Activated T-cell treated with anti-CD3 and anti-CD28 coated beads, Interleukin-2, amount 50 U/mL, for 72 hours (primary cell): ENCODE data around the gene SMYD4. TPM values are rescaled to one million over a fixed set of nuclear protein-coding genes. Genes with fewer than 3 reads are reported as not detected.
"Not testable (repeated sequence)": the region's sequence is repeated elsewhere in the genome, so short reads cannot be mapped to it uniquely, and the experiment has no call there.

Experiments used
- ATAC-seq, 2 donors: fragments of 150-1000 bp; cut with Tn5 transposase; replicated peaks in 1 of 2; 2 replicates each; pipeline ENCODE4 v1.10.0; 2021; ENCODE audit warnings: moderate library complexity in 2 of 2, mild to moderate bottlenecking in 1 of 2
- DNase-seq, 2 donors: peaks; one replicate each; pipeline ENCODE4 v3.0.0; 2021 to 2022; ENCODE audit warnings: mixed read lengths in 1 of 2
- H3K27ac Mint-ChIP-seq: one replicate; pipeline ENCODE4 v1.8.0; 2022; ENCODE audit warnings: mild to moderate bottlenecking, moderate library complexity, mixed read lengths
- H3K27me3 Mint-ChIP-seq: one replicate; pipeline ENCODE4 v1.8.0; 2022; ENCODE audit warnings: low read depth, mixed read lengths
- H3K36me3 Mint-ChIP-seq, 2 donors: one replicate each; pipeline ENCODE4 v1.8.0; 2022; ENCODE audit warnings: mixed read lengths in 2 of 2, mild to moderate bottlenecking in 1 of 2; ENCODE audit not compliant: insufficient read depth in 2 of 2
- H3K4me1 Mint-ChIP-seq: one replicate; pipeline ENCODE4 v1.8.0; 2022; ENCODE audit warnings: low read depth, mixed read lengths
- H3K4me3 Mint-ChIP-seq, 2 donors: one replicate each; pipeline ENCODE4 v1.8.0; 2022; ENCODE audit warnings: mild to moderate bottlenecking in 2 of 2, mixed read lengths in 2 of 2, moderate library complexity in 2 of 2
- H3K9me3 Mint-ChIP-seq, 2 donors: one replicate each; pipeline ENCODE4 v1.8.0; 2022; ENCODE audit warnings: mixed read lengths in 2 of 2
- total RNA-seq, 2 donors: library from RNA; stranded (reverse); gene quantifications; one replicate each; pipeline ENCODE4 v1.2.3, GENCODE V29; 2022

SMYD4 gene
- total RNA-seq, 2 donors from 2014 or later, result 23.0 to 30.6 TPM

- H3K36me3 Mint-ChIP-seq, result peaks cover 3 to 6% of the 10 kb centered on the region in 2 donors
- no peaks in the 10 kb centered on the region for H3K27me3 Mint-ChIP-seq
- no peaks in the 10 kb centered on the region for H3K4me1 Mint-ChIP-seq
- DNase-seq (no peak), ATAC-seq (no peak)
- H3K27ac Mint-ChIP-seq, result no peak overlapping the region
- H3K9me3 Mint-ChIP-seq, result no peaks in the 10 kb centered on the region
- no peak overlapping the region for H3K4me3 Mint-ChIP-seq
Observed at GRCh38 chr17:1787301-1787902, 42.3 kb downstream of the SMYD4 start.

GRCh38 chr17:1786708-1787107 is 43.0 kb downstream of the SMYD4 start:
- Mint-ChIP-seq H3K4me3 (no peak overlapping the region), H3K4me1 (no peaks in the 10 kb centered on the region), H3K27me3 (no peaks in the 10 kb centered on the region), H3K36me3 (peaks cover 3 to 6% of the 10 kb centered on the region in 2 donors), H3K9me3 (no peaks in the 10 kb centered on the region), H3K27ac (no peak overlapping the region)
- DNase-seq, result no peak
- no peak for ATAC-seq

GRCh38 chr17:1785930-1786329 is 43.8 kb downstream of the SMYD4 start:
- no peaks in the 10 kb centered on the region for H3K27me3 Mint-ChIP-seq
- H3K27ac Mint-ChIP-seq, result no peak overlapping the region
- H3K4me3 Mint-ChIP-seq, result no peak overlapping the region
- no peaks in the 10 kb centered on the region for H3K4me1 Mint-ChIP-seq
- ATAC-seq, result no peak
- DNase-seq, result no peak
- H3K9me3 Mint-ChIP-seq, result no peaks in the 10 kb centered on the region
- H3K36me3 Mint-ChIP-seq, result peaks cover 3 to 6% of the 10 kb centered on the region in 2 donors

GRCh38 chr17:1783834-1784611 is 45.7 kb downstream of the SMYD4 start:
- no peak for ATAC-seq
- no peak overlapping the region for H3K27ac Mint-ChIP-seq
- no peak overlapping the region for H3K4me3 Mint-ChIP-seq
- H3K27me3 Mint-ChIP-seq, result no peaks in the 10 kb centered on the region
- no peaks in the 10 kb centered on the region for H3K4me1 Mint-ChIP-seq
- peaks cover 3 to 6% of the 10 kb centered on the region in 2 donors for H3K36me3 Mint-ChIP-seq
- H3K9me3 Mint-ChIP-seq, result no peaks in the 10 kb centered on the region
- no peak for DNase-seq

DNA sequence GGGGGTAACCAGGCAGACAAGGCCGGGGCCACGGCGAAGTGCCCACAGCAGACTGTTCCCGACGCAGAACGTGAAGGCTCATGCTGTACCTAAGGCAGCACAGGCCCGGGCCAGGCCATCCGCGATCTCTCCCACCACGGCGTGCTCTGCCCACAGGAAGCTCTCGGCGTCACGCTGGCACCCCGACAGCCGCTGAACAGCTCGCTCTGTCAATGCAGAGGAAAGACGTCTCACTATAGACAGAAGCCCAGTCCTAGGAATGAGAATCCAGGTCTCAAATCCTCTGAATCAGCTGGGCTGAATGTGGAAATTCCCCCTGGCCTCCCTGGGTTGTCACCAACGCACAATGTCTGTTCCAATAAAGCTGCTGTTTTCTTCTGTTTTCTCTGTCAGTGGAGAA is 46.4 kb downstream of the SMYD4 start:
- H3K4me1 Mint-ChIP-seq, result no peaks in the 10 kb centered on the region
- ATAC-seq, result no peak
- no peak for DNase-seq
- H3K36me3 Mint-ChIP-seq, result peaks cover 3 to 6% of the 10 kb centered on the region in 2 donors
- H3K9me3 Mint-ChIP-seq, result no peaks in the 10 kb centered on the region
- no peaks in the 10 kb centered on the region for H3K27me3 Mint-ChIP-seq
- no peak overlapping the region for H3K27ac Mint-ChIP-seq
- H3K4me3 Mint-ChIP-seq, result no peak overlapping the region

- Mint-ChIP-seq H3K4me3 (no peak overlapping the region), H3K36me3 (peaks cover under 1 to 6% of the 10 kb centered on the region in 2 donors), H3K9me3 (no peaks in the 10 kb centered on the region), H3K27ac (no peak overlapping the region), H3K4me1 (no peaks in the 10 kb centered on the region), H3K27me3 (no peaks in the 10 kb centered on the region)
- no peak for DNase-seq
- no peak for ATAC-seq
Observed at GRCh38 chr17:1782171-1782567, 47.5 kb downstream of the SMYD4 start.

- Mint-ChIP-seq H3K9me3 (no peaks in the 10 kb centered on the region), H3K27ac (no peak overlapping the region), H3K27me3 (no peaks in the 10 kb centered on the region), H3K36me3 (peaks cover 0 to 3% of the 10 kb centered on the region in 2 donors), H3K4me3 (no peak overlapping the region), H3K4me1 (no peaks in the 10 kb centered on the region)
- no peak for ATAC-seq
- DNase-seq, result no peak
Observed at GRCh38 chr17:1779571-1780131, 50.1 kb downstream of the SMYD4 start.

- no peak for ATAC-seq
- Mint-ChIP-seq H3K36me3 (no peaks in the 10 kb centered on the region), H3K4me1 (no peaks in the 10 kb centered on the region), H3K27ac (no peak overlapping the region), H3K27me3 (no peaks in the 10 kb centered on the region), H3K9me3 (no peaks in the 10 kb centered on the region), H3K4me3 (no peak overlapping the region)
- no peak for DNase-seq
Observed at GRCh38 chr17:1776857-1777256, 52.8 kb downstream of the SMYD4 start.

DNA sequence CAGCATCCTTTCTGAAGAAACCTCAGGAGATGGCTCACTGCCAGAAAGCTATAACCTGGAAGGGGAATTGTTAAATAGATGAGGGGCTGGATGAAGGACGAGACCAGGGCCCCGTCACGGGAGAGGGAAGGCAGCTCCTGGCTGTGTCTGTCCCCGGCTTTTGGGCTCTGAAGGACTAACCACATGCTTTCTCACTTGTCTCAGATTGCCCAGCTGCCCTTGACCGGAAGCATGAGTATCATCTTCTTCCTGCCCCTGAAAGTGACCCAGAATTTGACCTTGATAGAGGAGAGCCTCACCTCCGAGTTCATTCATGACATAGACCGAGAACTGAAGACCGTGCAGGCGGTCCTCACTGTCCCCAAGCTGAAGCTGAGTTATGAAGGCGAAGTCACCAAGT is 53.4 kb downstream of the SMYD4 start:
- Mint-ChIP-seq H3K36me3 (no peaks in the 10 kb centered on the region), H3K4me1 (no peaks in the 10 kb centered on the region), H3K27ac (no peak overlapping the region), H3K9me3 (no peaks in the 10 kb centered on the region), H3K27me3 (no peaks in the 10 kb centered on the region), H3K4me3 (no peak overlapping the region)
- no peak for DNase-seq
- no peak for ATAC-seq

GRCh38 chr17:1774390-1775176 is 55.1 kb downstream of the SMYD4 start:
- Mint-ChIP-seq H3K36me3 (no peaks in the 10 kb centered on the region), H3K4me3 (no peak overlapping the region), H3K4me1 (peaks cover 7% of the 10 kb centered on the region)

DNA sequence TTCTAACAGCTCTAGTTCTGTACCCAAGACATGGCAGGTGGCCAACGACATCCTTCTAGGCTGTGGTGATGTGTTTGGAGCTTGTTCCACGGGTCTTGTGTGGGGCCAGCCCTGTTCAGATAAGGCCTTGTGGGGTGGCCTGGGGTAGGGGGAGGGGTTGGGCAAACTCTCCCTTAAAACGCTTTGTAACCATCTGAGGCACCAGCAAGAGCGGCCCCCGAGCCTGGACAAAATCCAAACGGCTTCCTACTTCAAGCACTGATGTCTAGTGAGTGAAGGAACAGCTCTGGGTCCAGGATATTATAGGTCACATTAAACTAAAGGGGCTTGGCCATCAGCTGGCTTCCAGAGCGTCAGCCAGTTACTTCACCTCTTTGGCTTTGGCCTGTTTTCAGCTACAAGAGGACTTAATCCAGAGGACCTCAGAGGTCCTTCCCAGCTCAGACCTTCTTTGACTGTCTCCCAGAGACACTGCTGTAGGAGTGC is 56.0 kb downstream of the SMYD4 start:
- Mint-ChIP-seq H3K27me3 (no peaks in the 10 kb centered on the region), H3K9me3 (no peaks in the 10 kb centered on the region), H3K36me3 (no peaks in the 10 kb centered on the region), H3K4me3 (no peak overlapping the region), H3K4me1 (peaks cover 11% of the 10 kb centered on the region), H3K27ac (no peak overlapping the region)
- DNase-seq (no peak), ATAC-seq (no peak)

More at GRCh38 chr17:1774390-1775176, 55.1 kb downstream of the SMYD4 start:
- Mint-ChIP-seq H3K27ac (peak overlapping the region; percentile 28), H3K9me3 (no peaks in the 10 kb centered on the region), H3K27me3 (no peaks in the 10 kb centered on the region)
- no peak for DNase-seq
- ATAC-seq, result no peak

DNA sequence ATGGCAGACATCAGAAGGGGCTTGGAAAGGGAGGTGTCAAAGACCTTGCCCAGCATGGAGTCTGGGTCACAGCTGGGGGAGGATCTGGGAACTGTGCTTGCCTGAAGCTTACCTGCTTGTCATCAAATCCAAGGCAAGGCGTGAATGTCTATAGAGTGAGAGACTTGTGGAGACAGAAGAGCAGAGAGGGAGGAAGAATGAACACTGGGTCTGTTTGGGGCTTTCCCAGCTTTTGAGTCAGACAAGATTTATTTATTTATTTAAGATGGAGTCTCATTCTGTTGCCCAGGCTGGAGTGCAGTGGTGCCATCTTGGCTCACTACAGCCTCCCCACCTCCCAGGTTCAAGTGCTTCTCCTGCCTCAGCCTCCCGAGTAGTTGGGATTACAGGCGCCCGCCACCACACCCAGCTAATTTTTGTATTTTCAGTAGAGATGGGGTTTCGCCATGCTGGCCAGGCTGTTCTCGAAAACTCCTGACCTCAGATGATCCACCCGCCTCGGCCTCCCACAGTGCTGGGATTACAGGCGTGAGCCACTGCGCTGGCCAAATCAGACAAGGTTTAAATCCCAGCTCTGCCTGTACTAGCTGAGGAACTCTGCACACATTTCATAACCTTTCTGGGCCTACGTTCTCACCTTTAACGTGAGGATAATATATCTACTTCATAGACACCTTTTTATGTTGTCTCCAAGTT is 56.6 kb downstream of the SMYD4 start:
- not testable (repeated sequence) for H3K4me3 Mint-ChIP-seq, H3K36me3 Mint-ChIP-seq, DNase-seq, H3K9me3 Mint-ChIP-seq, H3K27ac Mint-ChIP-seq, H3K27me3 Mint-ChIP-seq
- peaks cover 11% of the 10 kb centered on the region for H3K4me1 Mint-ChIP-seq
- ATAC-seq, result peak in 1 of 2 donors; percentile 35
